Vagina (tissue), 2 donors: ENCODE data around the gene MGME1.

ENCODE experiments used
- POLR2A ChIP-seq, 2 donors: fragments of 450-650 bp; IDR thresholded peaks; one replicate each; pipeline ENCODE4 v1.6.1; 2017; ENCODE audit warnings: antibody characterized with exemption in 2 of 2, mild to moderate bottlenecking in 2 of 2, moderate library complexity in 2 of 2
- POLR2AphosphoS5 ChIP-seq, 2 donors: sonication (generic); formaldehyde crosslinking; IDR thresholded peaks; one replicate each; pipeline ENCODE4 v1.9.0; 2017; ENCODE audit warnings: antibody characterized with exemption in 2 of 2, mild to moderate bottlenecking in 2 of 2, low read depth in 1 of 2; ENCODE audit not compliant: insufficient read depth in 1 of 2
- TF ChIP-seq, protein P1 (sequence below), 3 experiments: fragments of 450-650 bp in 2 of 3; fragments of 200-600 bp in 1 of 3; sonication (generic) in 1 of 3; IDR thresholded peaks; one replicate each; pipeline ENCODE4 v1.5.1; 2017 to 2019; ENCODE audit warnings: antibody characterized with exemption in 3 of 3, mild to moderate bottlenecking in 2 of 3, moderate library complexity in 2 of 3

DNA sequence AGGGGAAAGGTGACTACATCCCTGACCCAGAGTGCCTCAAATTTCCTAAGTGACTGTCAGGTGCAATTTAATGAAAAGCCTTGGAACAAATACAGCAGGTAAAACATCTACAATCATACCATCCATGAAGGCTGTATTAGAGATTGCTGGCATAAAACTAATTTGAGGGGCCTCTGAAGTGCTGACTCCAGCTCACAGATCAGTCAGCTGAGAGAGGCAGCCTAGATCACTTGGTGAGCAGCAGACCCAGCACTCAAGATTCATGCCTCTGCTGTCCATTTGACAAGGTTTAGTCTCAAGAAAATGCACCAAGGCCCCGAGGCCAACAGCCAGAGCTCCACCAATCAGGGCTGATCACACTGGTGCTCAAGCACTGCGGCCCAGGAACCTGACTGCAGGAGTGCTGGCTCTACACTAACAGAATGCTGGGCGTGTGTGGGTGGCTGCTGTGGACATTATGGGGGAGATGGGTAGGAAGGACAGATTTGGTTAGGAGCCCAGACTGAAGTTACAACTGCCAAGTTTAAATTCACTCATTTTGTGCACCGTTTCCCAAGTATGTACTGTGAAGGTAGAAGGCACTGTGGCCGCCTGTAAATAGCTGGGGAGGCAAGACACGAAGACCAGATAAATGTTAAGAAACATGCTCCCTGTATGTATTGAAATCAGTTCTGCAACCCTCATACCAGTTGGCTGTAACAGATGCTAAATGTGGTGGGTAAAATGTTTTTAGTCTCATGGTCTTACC lies 28.4 kb upstream of the MGME1 start:
- TF ChIP-seq, protein P1, sequence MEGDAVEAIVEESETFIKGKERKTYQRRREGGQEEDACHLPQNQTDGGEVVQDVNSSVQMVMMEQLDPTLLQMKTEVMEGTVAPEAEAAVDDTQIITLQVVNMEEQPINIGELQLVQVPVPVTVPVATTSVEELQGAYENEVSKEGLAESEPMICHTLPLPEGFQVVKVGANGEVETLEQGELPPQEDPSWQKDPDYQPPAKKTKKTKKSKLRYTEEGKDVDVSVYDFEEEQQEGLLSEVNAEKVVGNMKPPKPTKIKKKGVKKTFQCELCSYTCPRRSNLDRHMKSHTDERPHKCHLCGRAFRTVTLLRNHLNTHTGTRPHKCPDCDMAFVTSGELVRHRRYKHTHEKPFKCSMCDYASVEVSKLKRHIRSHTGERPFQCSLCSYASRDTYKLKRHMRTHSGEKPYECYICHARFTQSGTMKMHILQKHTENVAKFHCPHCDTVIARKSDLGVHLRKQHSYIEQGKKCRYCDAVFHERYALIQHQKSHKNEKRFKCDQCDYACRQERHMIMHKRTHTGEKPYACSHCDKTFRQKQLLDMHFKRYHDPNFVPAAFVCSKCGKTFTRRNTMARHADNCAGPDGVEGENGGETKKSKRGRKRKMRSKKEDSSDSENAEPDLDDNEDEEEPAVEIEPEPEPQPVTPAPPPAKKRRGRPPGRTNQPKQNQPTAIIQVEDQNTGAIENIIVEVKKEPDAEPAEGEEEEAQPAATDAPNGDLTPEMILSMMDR (IDR thresholded peaks at IDR 0.05) = no peak
- no peak for TF ChIP-seq POLR2AphosphoS5 (IDR thresholded peaks at IDR 0.05; ENCODE audit: insufficient read depth in 1 of 2, low read depth in 1 of 2)
- TF ChIP-seq POLR2A (IDR thresholded peaks at IDR 0.05) = no peak
